GM18511 (cell line): ENCODE measurements around the gene ZDHHC11.
"Not testable (repeated sequence)": the region's sequence is repeated elsewhere in the genome, so short reads cannot be mapped to it uniquely, and the experiment has no call there.

Experiments
- ATAC-seq: cut with Tn5 transposase; IDR thresholded peaks from one replicate; pipeline ENCODE4 v1.9.1; 2021; ENCODE audit warnings: mild to moderate bottlenecking, moderate library complexity; ENCODE audit not compliant: unreplicated experiment

The ZDHHC11 gene

GRCh38 chr5:880816-881550 lies 30.2 kb upstream of the ZDHHC11 start:
- ATAC-seq, result no peak

GRCh38 chr5:878677-879076 lies 27.9 kb upstream of the ZDHHC11 start:
- not testable (repeated sequence) for ATAC-seq

- ATAC-seq, result no peak
These were observed 27.3 kb upstream of the ZDHHC11 start for GRCh38 chr5:878125-878524.

GRCh38 chr5:876398-877365 lies 25.9 kb upstream of the ZDHHC11 start:
- ATAC-seq, result no peak

- ATAC-seq, result no peak
These were observed 25.1 kb upstream of the ZDHHC11 start for GRCh38 chr5:875931-876330.

GRCh38 chr5:873328-873727 lies 22.5 kb upstream of the ZDHHC11 start:
- peak; percentile 59 for ATAC-seq

GRCh38 chr5:872301-872700 lies 21.5 kb upstream of the ZDHHC11 start:
- ATAC-seq, result no peak

GRCh38 chr5:871596-872298 lies 21.0 kb upstream of the ZDHHC11 start:
- ATAC-seq, result no peak

- no peak for ATAC-seq
These were observed 20.2 kb upstream of the ZDHHC11 start for GRCh38 chr5:870956-871355.

- no peak for ATAC-seq
These were observed 17.8 kb upstream of the ZDHHC11 start for GRCh38 chr5:868428-869135.

- ATAC-seq, result no peak
These were observed 16.6 kb upstream of the ZDHHC11 start for GRCh38 chr5:867300-867870.

- ATAC-seq, result no peak
These were observed 15.0 kb upstream of the ZDHHC11 start for GRCh38 chr5:865771-866170.

GRCh38 chr5:865168-865521 lies 14.4 kb upstream of the ZDHHC11 start:
- no peak for ATAC-seq

- ATAC-seq, result no peak
These were observed 13.8 kb upstream of the ZDHHC11 start for GRCh38 chr5:864492-865167.

GRCh38 chr5:863244-863805 lies 12.5 kb upstream of the ZDHHC11 start:
- no peak for ATAC-seq

GRCh38 chr5:862367-863243 lies 11.8 kb upstream of the ZDHHC11 start:
- no peak for ATAC-seq

GRCh38 chr5:861442-862366 lies 10.9 kb upstream of the ZDHHC11 start:
- ATAC-seq, result no peak
